Measurements from ENCODE around the gene CLEC2D.
"Not testable (repeated sequence)": the region's sequence is repeated elsewhere in the genome, so short reads cannot be mapped to it uniquely, and the experiment has no call there.

- not testable (repeated sequence) for TF ChIP-seq CTCF (IDR thresholded peaks at IDR 0.05; ENCODE audit: extremely low read depth in 1 of 2, insufficient read depth in 1 of 2, low read depth in 1 of 2, low read length in 2 of 2); FOS (IDR thresholded peaks at IDR 0.05; ENCODE audit: borderline replicate concordance, insufficient read depth, low read length); MAX (IDR thresholded peaks at IDR 0.05; ENCODE audit: insufficient read depth, insufficient read length); POLR2A (IDR thresholded peaks at IDR 0.05; ENCODE audit: low read depth, low read length); JUN (IDR thresholded peaks at IDR 0.05; ENCODE audit: borderline replicate concordance, insufficient read depth, insufficient read length, low read depth); POLR2AphosphoS5 (IDR thresholded peaks at IDR 0.05; ENCODE audit: insufficient read depth, low read depth, low read length); GATA2 (IDR thresholded peaks at IDR 0.05; ENCODE audit: insufficient read depth, insufficient read length, low read depth, low read length); MYC (IDR thresholded peaks at IDR 0.05; ENCODE audit: low read depth, low read length); EZH2 (IDR thresholded peaks at IDR 0.05; ENCODE audit: borderline replicate concordance, low read depth, low read length, severe bottlenecking)
Observed at GRCh38 chr12:9672340-9672739, 2.8 kb downstream of the CLEC2D start.

Measured in endothelial cell of umbilical vein (primary cell).